Testis (tissue), 3 donors: ENCODE measurements around the gene MAPKAPK2. TPM values are rescaled to one million over a fixed set of nuclear protein-coding genes. Genes with fewer than 3 reads are reported as not detected.

Experiments
- DNase-seq: peaks from one replicate; pipeline ENCODE4 v3.0.0-alpha.2; 2019
- H3K27ac ChIP-seq, 2 donors: fragments of 200-600 bp; sonication (generic); one replicate each; pipeline ENCODE4 v1.5.1; 2019
- H3K27me3 ChIP-seq: fragments of 200-600 bp; sonication (generic); one replicate; pipeline ENCODE4 v1.5.1; 2019
- H3K36me3 ChIP-seq: fragments of 200-600 bp; sonication (generic); one replicate; pipeline ENCODE4 v1.5.1; 2017; ENCODE audit warnings: low read depth; ENCODE audit errors: missing control alignments
- H3K4me1 ChIP-seq: fragments of 200-600 bp; sonication (generic); one replicate; pipeline ENCODE4 v1.5.1; 2019
- H3K4me3 ChIP-seq, 2 donors: fragments of 200-600 bp; sonication (generic); one replicate each; pipeline ENCODE4 v1.5.1; 2017 to 2019
- H3K9me3 ChIP-seq: fragments of 200-600 bp; sonication (generic); one replicate; pipeline ENCODE4 v1.5.1; 2017
- POLR2A ChIP-seq: fragments of 450-650 bp; IDR thresholded peaks from one replicate; pipeline ENCODE4 v1.6.1; 2017; ENCODE audit warnings: antibody characterized with exemption, mild to moderate bottlenecking, moderate library complexity
- WGBS, 2 donors: methylation state at CpG; one replicate each; pipeline ENCODE4 v1.1.5; 2018; 5-methylcytosine and 5-hydroxymethylcytosine counted together
- intact Hi-C: fragments of 100-400 bp; cut with DNase I; formaldehyde crosslinking; loops from one replicate; pipeline ENCODE4 v1.15.1; 2023; ENCODE audit warnings: low total_unique reads
- polyA plus RNA-seq: library from polyadenylated mRNA; stranded (reverse); fragments of 350-450 nt; fragmentation: Illumina TruSeq; extraction: RNeasy Lipid Tissue Mini Kit (QIAGEN cat#74804); gene quantifications from one replicate; pipeline ENCODE4 v1.2.3, GENCODE V29; 2014; ENCODE audit warnings: low read depth, low replicate concordance; ENCODE audit not compliant: insufficient read depth
- total RNA-seq, 2 donors: library from RNA; depleted of rRNA; stranded (reverse); fragments of >200 nt; gene quantifications; one replicate each; pipeline ENCODE4 v1.2.3, GENCODE V29; 2016
- TF ChIP-seq, protein P1 (sequence below), 3 experiments: fragments of 450-650 bp in 2 of 3; fragments of 200-600 bp in 1 of 3; sonication (generic) in 1 of 3; IDR thresholded peaks; one replicate each; pipeline ENCODE4 v1.5.1; 2016 to 2019; ENCODE audit warnings: antibody characterized with exemption in 3 of 3, mild to moderate bottlenecking in 2 of 3, moderate library complexity in 1 of 3

Gene MAPKAPK2
- total and polyA plus RNA-seq, 3 donors from 2014 or later: 66.3 to 76.5 (median 69.1) TPM

DNA sequence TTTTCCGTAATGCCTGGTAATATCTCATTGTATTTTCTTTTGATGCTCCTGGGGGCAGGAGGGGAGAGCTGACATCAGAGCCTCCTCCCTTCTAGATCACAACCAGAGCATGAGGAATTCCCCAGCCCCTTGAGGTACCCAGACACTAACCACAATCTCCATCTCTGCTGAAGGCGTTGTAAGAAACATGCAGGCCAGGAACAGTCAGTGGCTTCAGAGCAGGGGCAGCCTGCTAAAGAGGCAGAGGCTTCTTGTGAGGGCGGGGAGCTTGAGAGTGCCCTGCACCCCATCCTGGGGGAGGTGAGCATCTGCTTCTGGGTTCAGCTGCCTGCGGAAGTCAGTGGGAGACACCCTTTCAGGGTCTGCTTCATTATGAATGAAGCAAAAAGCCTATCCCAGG is 19.0 kb downstream of the MAPKAPK2 start:
- H3K27me3 ChIP-seq: no peaks in the 10 kb centered on the region
- TF ChIP-seq, protein P1, sequence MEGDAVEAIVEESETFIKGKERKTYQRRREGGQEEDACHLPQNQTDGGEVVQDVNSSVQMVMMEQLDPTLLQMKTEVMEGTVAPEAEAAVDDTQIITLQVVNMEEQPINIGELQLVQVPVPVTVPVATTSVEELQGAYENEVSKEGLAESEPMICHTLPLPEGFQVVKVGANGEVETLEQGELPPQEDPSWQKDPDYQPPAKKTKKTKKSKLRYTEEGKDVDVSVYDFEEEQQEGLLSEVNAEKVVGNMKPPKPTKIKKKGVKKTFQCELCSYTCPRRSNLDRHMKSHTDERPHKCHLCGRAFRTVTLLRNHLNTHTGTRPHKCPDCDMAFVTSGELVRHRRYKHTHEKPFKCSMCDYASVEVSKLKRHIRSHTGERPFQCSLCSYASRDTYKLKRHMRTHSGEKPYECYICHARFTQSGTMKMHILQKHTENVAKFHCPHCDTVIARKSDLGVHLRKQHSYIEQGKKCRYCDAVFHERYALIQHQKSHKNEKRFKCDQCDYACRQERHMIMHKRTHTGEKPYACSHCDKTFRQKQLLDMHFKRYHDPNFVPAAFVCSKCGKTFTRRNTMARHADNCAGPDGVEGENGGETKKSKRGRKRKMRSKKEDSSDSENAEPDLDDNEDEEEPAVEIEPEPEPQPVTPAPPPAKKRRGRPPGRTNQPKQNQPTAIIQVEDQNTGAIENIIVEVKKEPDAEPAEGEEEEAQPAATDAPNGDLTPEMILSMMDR (IDR thresholded peaks at IDR 0.05): no peak
- no peak for TF ChIP-seq POLR2A
- intact Hi-C loops: no loop called here
- H3K27ac ChIP-seq: no peak overlapping the region
- H3K36me3 ChIP-seq: no peaks in the 10 kb centered on the region
- H3K9me3 ChIP-seq: no peaks in the 10 kb centered on the region
- H3K4me3 ChIP-seq: no peak overlapping the region
- DNase-seq: no peak
- WGBS, 2 donors: 69 to 79% methylated on average over 4 of the region's 4 CpGs
- peaks cover 56% of the 10 kb centered on the region for H3K4me1 ChIP-seq

GRCh38 chr1:206704226-206704625 is 19.5 kb downstream of the MAPKAPK2 start:
- WGBS, 2 donors: 78 to 80% methylated on average over 9 of the region's 9 CpGs
- TF ChIP-seq, protein P1 (IDR thresholded peaks at IDR 0.05): no peak
- TF ChIP-seq POLR2A: no peak
- peaks cover 56% of the 10 kb centered on the region for H3K4me1 ChIP-seq
- no peaks in the 10 kb centered on the region for H3K36me3 ChIP-seq
- no peaks in the 10 kb centered on the region for H3K9me3 ChIP-seq
- DNase-seq: no peak
- no peaks in the 10 kb centered on the region for H3K27me3 ChIP-seq
- no peak overlapping the region for H3K4me3 ChIP-seq
- H3K27ac ChIP-seq: no peak overlapping the region
- intact Hi-C loops: no loop called here

GRCh38 chr1:206705191-206705590 is 20.5 kb downstream of the MAPKAPK2 start:
- Histone ChIP-seq H3K4me1 (peaks cover 48% of the 10 kb centered on the region), H3K27me3 (no peaks in the 10 kb centered on the region), H3K9me3 (no peaks in the 10 kb centered on the region), H3K4me3 (no peak overlapping the region), H3K36me3 (no peaks in the 10 kb centered on the region), H3K27ac (no peak overlapping the region)
- DNase-seq: no peak
- no peak for TF ChIP-seq POLR2A
- TF ChIP-seq, protein P1 (IDR thresholded peaks at IDR 0.05): no peak
- WGBS, 2 donors: 29 to 44% methylated on average over 3 to 4 of the region's 4 CpGs
- intact Hi-C loops: no loop called here

- TF ChIP-seq, protein P1 (IDR thresholded peaks at IDR 0.05): no peak
- no peak for TF ChIP-seq POLR2A
- Histone ChIP-seq H3K27ac (no peak overlapping the region), H3K36me3 (no peaks in the 10 kb centered on the region), H3K4me3 (no peak overlapping the region), H3K9me3 (no peaks in the 10 kb centered on the region), H3K4me1 (peaks cover 42% of the 10 kb centered on the region), H3K27me3 (no peaks in the 10 kb centered on the region)
- DNase-seq: no peak
- intact Hi-C loops: no loop called here
- 58 to 62% methylated on average over 8 of the region's 8 CpGs for WGBS, 2 donors
These were observed 21.1 kb downstream of the MAPKAPK2 start for GRCh38 chr1:206705726-206706297.

GRCh38 chr1:206706298-206706791 is 21.6 kb downstream of the MAPKAPK2 start:
- H3K4me3 ChIP-seq: no peak overlapping the region
- no peaks in the 10 kb centered on the region for H3K9me3 ChIP-seq
- TF ChIP-seq, protein P1 (IDR thresholded peaks at IDR 0.05): no peak
- TF ChIP-seq POLR2A: no peak
- intact Hi-C loops: no loop called here
- no peaks in the 10 kb centered on the region for H3K27me3 ChIP-seq
- H3K27ac ChIP-seq: no peak overlapping the region
- no peaks in the 10 kb centered on the region for H3K36me3 ChIP-seq
- WGBS, 2 donors: 47 to 48% methylated on average over 9 to 11 of the region's 11 CpGs
- peaks cover 41% of the 10 kb centered on the region for H3K4me1 ChIP-seq
- no peak for DNase-seq
